Measurements from ENCODE around the gene NKX1-1. TPM values are rescaled to one million over a fixed set of nuclear protein-coding genes. Genes with fewer than 3 reads are reported as not detected.

NKX1-1 gene
- total and polyA plus RNA-seq, 9 of the 15 experiments (the other 6 are each of a cell fraction or from before 2014, with no cell fraction given): not detected

DNA sequence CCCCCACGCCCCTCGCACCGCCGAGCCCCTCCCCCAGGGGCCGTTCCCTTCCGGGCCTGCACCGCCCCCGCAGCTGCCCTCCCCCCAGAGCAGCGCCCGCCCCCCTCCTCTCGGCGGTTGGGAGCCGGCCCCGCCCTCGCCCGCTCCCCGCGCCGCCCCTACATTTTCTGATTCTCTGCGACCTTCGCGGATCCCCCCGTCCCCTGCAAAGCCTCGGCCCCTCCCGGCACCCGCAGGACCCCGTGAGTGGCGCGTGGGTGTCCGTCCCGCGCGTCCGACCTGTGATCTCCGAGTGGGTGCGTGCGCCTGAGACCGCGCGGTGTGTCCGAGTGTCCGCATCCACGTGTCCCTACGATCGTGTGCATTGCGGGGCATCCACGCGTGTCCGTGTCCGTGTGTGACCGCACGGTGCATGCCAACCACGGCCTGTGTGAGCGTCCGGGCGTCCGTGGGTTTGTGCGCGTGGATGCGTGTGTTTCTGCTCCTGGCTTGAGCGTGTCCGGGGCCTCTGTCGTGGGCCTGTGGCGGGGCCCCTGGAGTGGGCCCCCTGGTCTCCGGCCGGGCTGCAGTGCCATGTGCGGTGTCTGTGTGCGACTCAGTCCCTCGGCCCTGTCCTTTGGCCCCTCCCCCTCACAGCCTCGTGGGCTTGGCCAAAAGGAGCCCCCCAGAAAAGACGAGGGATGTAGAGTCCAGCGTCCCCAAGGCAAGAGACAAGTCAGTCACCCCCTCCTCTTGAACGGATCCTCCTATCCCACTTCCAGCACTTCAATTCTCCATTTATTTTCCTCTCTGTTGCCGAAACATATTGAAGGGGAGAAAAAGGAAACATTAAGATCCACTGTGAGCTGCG lies 8.8 kb upstream of the NKX1-1 start (continued):
- TF ChIP-seq OTX1 (CRISPR knock-in tag; IDR thresholded peaks at IDR 0.05): no peak
- TF ChIP-seq NFYB (IDR thresholded peaks at IDR 0.05; ENCODE audit: extremely low read depth, insufficient read length): no peak
- no peak for TF ChIP-seq TEAD4 (IDR thresholded peaks at IDR 0.05; ENCODE audit: low read length)
- TF ChIP-seq TEAD4 (CRISPR knock-in tag; IDR thresholded peaks at IDR 0.05; ENCODE audit: borderline replicate concordance): no peak
- TF ChIP-seq ZNF224 (CRISPR knock-in tag; IDR thresholded peaks at IDR 0.05): no peak
- TF ChIP-seq MAFK (IDR thresholded peaks at IDR 0.05; ENCODE audit: low read length): no peak
- 0 out of 2 replicates have a peak, but pooled peaks have one; percentile 40 for TF ChIP-seq MIER1 (IDR thresholded peaks at IDR 0.05; ENCODE audit: low read depth)
- TF ChIP-seq HNRNPK (IDR thresholded peaks at IDR 0.05; ENCODE audit: low read depth, low read length, poor library complexity, severe bottlenecking): peak; percentile 15
- TF ChIP-seq SMARCE1 (IDR thresholded peaks at IDR 0.05): no peak
- no peak for TF ChIP-seq CHD4 (IDR thresholded peaks at IDR 0.05; ENCODE audit: insufficient read depth, insufficient replicate concordance, low read depth, low read length, poor library complexity, severe bottlenecking)
- TF ChIP-seq EWSR1 (IDR thresholded peaks at IDR 0.05; ENCODE audit: borderline replicate concordance, low read depth, partially characterized antibody): no peak
- no peak for TF ChIP-seq TFAM (CRISPR knock-in tag; conservative IDR thresholded peaks at IDR 0.05)
- TF ChIP-seq ZC3H11A (IDR thresholded peaks at IDR 0.05; ENCODE audit: low read depth, low read length): no peak
- no peak for TF ChIP-seq RBM17 (IDR thresholded peaks at IDR 0.05; ENCODE audit: borderline replicate concordance, low read depth, low read length)
- TF ChIP-seq FUS (optimal IDR thresholded peaks at IDR 0.05; ENCODE audit: low read depth, low read length): no peak
- TF ChIP-seq BCOR (IDR thresholded peaks at IDR 0.05): 0 out of 2 replicates have a peak, but pooled peaks have one; percentile 10
- no peak for TF ChIP-seq FOXM1 (IDR thresholded peaks at IDR 0.05; ENCODE audit: low read depth)
- TF ChIP-seq FOXM1 (CRISPR knock-in tag; IDR thresholded peaks at IDR 0.05; ENCODE audit: low read depth): 0 out of 2 replicates have a peak, but pooled peaks have one; percentile 52
- TF ChIP-seq PHF8 (IDR thresholded peaks at IDR 0.05; ENCODE audit: borderline replicate concordance, low read length): peak; percentile 32; the same call in 1 of the 2 replicates
- no peak for TF ChIP-seq SRSF7 (optimal IDR thresholded peaks at IDR 0.05; ENCODE audit: low read depth, low read length)
- no peak for TF ChIP-seq BHLHE40 (IDR thresholded peaks at IDR 0.05; ENCODE audit: low read length)
- peak; percentile 100 for TF ChIP-seq GATAD2B (IDR thresholded peaks at IDR 0.05; ENCODE audit: borderline replicate concordance)
- TF ChIP-seq ZFP30 (CRISPR knock-in tag; IDR thresholded peaks at IDR 0.05; ENCODE audit: borderline replicate concordance): no peak
- no peak for TF ChIP-seq SMARCC2 (IDR thresholded peaks at IDR 0.05; ENCODE audit: low read depth)
- TF ChIP-seq, protein P1, sequence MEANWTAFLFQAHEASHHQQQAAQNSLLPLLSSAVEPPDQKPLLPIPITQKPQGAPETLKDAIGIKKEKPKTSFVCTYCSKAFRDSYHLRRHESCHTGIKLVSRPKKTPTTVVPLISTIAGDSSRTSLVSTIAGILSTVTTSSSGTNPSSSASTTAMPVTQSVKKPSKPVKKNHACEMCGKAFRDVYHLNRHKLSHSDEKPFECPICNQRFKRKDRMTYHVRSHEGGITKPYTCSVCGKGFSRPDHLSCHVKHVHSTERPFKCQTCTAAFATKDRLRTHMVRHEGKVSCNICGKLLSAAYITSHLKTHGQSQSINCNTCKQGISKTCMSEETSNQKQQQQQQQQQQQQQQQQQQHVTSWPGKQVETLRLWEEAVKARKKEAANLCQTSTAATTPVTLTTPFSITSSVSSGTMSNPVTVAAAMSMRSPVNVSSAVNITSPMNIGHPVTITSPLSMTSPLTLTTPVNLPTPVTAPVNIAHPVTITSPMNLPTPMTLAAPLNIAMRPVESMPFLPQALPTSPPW (CRISPR knock-in tag; IDR thresholded peaks at IDR 0.05): peak; percentile 45; the same call in 1 of the 2 replicates
- no peak for TF ChIP-seq MYBL2 (IDR thresholded peaks at IDR 0.05; ENCODE audit: low read depth)
- no peak for TF ChIP-seq MYBL2 (CRISPR knock-in tag; IDR thresholded peaks at IDR 0.05; ENCODE audit: borderline replicate concordance)
- TF ChIP-seq MAX (CRISPR knock-in tag; IDR thresholded peaks at IDR 0.05): peak; percentile 71
- TF ChIP-seq CHD2 (IDR thresholded peaks at IDR 0.05; ENCODE audit: low read depth, low read length): no peak
- TF ChIP-seq SMC3 (conservative IDR thresholded peaks at IDR 0.05; ENCODE audit: insufficient read depth, low read depth, low read length): no peak

Data from K562 (cell line).